IPS-18a (cell line): ENCODE measurements around the gene NLK.
"Not testable (repeated sequence)": the region's sequence is repeated elsewhere in the genome, so short reads cannot be mapped to it uniquely, and the experiment has no call there.

Experiments used
- H3K27ac ChIP-seq: one replicate; pipeline ENCODE4 v1.5.1; 2013; ENCODE audit warnings: low read length
- H3K27me3 ChIP-seq: one replicate; pipeline ENCODE4 v1.6.1; 2013; ENCODE audit warnings: mild to moderate bottlenecking, low read length; ENCODE audit not compliant: control insufficient read depth, insufficient read depth
- H3K36me3 ChIP-seq: one replicate; pipeline ENCODE4 v1.6.1; 2013; ENCODE audit warnings: low read depth, low read length; ENCODE audit not compliant: control insufficient read depth
- H3K4me1 ChIP-seq: one replicate; pipeline ENCODE4 v1.6.1; 2013; ENCODE audit warnings: low read depth, low read length; ENCODE audit not compliant: control insufficient read depth
- H3K4me3 ChIP-seq: one replicate; pipeline ENCODE4 v1.5.1; 2013; ENCODE audit warnings: low read length
- H3K9ac ChIP-seq: one replicate; pipeline ENCODE4 v1.6.1; 2013; ENCODE audit warnings: mild to moderate bottlenecking, low read length, moderate library complexity
- H3K9me3 ChIP-seq: one replicate; pipeline ENCODE4 v1.6.1; 2013; ENCODE audit warnings: low read depth, low read length; ENCODE audit not compliant: control insufficient read depth

The NLK gene

GRCh38 chr17:28185658-28186057, 143.2 kb downstream of the NLK start:
- H3K36me3 ChIP-seq, result peaks cover 10% of the 10 kb centered on the region

GRCh38 chr17:28186472-28186871, 144.0 kb downstream of the NLK start:
- H3K36me3 ChIP-seq, result peaks cover 14% of the 10 kb centered on the region
- not testable (repeated sequence) for H3K9ac ChIP-seq, H3K4me1 ChIP-seq, H3K27ac ChIP-seq, H3K9me3 ChIP-seq, H3K27me3 ChIP-seq, H3K4me3 ChIP-seq

More at GRCh38 chr17:28185658-28186057, 143.2 kb downstream of the NLK start:
- Histone ChIP-seq H3K27ac (no peak overlapping the region), H3K4me1 (no peaks in the 10 kb centered on the region), H3K4me3 (no peak overlapping the region), H3K9me3 (no peaks in the 10 kb centered on the region), H3K27me3 (no peaks in the 10 kb centered on the region), H3K9ac (no peak overlapping the region)

DNA sequence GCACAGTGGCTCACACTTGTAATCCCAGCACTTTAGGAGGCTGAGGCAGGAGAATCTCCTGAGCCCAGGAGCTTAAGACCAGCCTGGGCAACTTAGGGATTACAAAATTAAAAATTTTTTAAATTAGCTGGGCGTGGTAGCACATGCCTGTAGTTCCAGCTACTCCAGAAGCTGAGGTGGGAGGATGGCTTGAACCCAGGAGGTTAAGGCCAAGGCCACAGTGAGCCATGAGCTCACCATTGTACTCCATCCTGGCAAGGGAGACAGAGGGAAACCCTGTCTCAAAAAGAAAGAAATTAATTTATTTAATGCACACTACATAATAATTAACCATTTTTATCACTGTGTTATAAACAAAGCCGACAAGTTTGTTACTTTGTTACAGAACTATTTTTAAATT, 145.5 kb downstream of the NLK start:
- Histone ChIP-seq H3K9ac (no peak overlapping the region), H3K9me3 (no peaks in the 10 kb centered on the region), H3K4me1 (no peaks in the 10 kb centered on the region), H3K36me3 (peaks cover 19% of the 10 kb centered on the region), H3K27me3 (no peaks in the 10 kb centered on the region), H3K4me3 (no peak overlapping the region), H3K27ac (no peak overlapping the region)

- Histone ChIP-seq H3K9me3 (no peaks in the 10 kb centered on the region), H3K27ac (no peak overlapping the region), H3K27me3 (no peaks in the 10 kb centered on the region), H3K36me3 (peaks cover 22% of the 10 kb centered on the region), H3K4me1 (no peaks in the 10 kb centered on the region), H3K9ac (no peak overlapping the region), H3K4me3 (no peak overlapping the region)
These were observed 146.4 kb downstream of the NLK start for GRCh38 chr17:28188841-28189263.

DNA sequence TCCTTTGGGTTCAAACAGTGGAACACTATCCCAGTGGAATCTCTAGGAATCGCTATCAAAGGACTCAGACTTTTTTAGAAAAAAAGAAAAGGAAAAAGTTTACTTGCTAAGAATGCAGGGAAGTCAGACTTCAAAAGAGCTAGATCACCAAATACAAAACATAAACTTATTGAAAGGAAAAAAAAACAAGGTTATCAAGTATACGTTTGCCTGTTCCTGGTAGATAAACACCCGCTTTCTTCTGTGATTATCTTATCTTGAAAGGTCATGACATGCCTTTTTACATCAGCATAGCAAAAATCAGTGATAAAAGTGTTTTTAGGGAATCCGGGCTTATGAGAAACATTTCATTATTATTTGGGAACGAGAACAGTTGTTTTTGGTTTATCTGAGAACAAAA, 147.2 kb downstream of the NLK start:
- no peak overlapping the region for H3K4me3 ChIP-seq
- H3K9ac ChIP-seq, result no peak overlapping the region
- no peaks in the 10 kb centered on the region for H3K9me3 ChIP-seq
- no peak overlapping the region for H3K27ac ChIP-seq
- H3K36me3 ChIP-seq, result peaks cover 26% of the 10 kb centered on the region
- H3K4me1 ChIP-seq, result no peaks in the 10 kb centered on the region
- no peaks in the 10 kb centered on the region for H3K27me3 ChIP-seq

GRCh38 chr17:28191018-28191417, 148.5 kb downstream of the NLK start:
- Histone ChIP-seq H3K27ac (no peak overlapping the region), H3K27me3 (no peaks in the 10 kb centered on the region), H3K9me3 (no peaks in the 10 kb centered on the region), H3K9ac (no peak overlapping the region), H3K4me3 (no peak overlapping the region), H3K36me3 (peaks cover 27% of the 10 kb centered on the region), H3K4me1 (no peaks in the 10 kb centered on the region)

GRCh38 chr17:28193241-28193640, 150.8 kb downstream of the NLK start:
- no peak overlapping the region for H3K27ac ChIP-seq
- H3K27me3 ChIP-seq, result no peaks in the 10 kb centered on the region
- H3K9me3 ChIP-seq, result no peaks in the 10 kb centered on the region
- H3K4me3 ChIP-seq, result no peak overlapping the region
- H3K9ac ChIP-seq, result no peak overlapping the region
- H3K36me3 ChIP-seq, result peaks cover 23% of the 10 kb centered on the region
- H3K4me1 ChIP-seq, result no peaks in the 10 kb centered on the region

- no peaks in the 10 kb centered on the region for H3K27me3 ChIP-seq
- H3K36me3 ChIP-seq, result peaks cover 23% of the 10 kb centered on the region
- H3K4me3 ChIP-seq, result no peak overlapping the region
- H3K9ac ChIP-seq, result no peak overlapping the region
- H3K27ac ChIP-seq, result no peak overlapping the region
- no peaks in the 10 kb centered on the region for H3K4me1 ChIP-seq
- no peaks in the 10 kb centered on the region for H3K9me3 ChIP-seq
These were observed 151.9 kb downstream of the NLK start for GRCh38 chr17:28194382-28194781.

GRCh38 chr17:28196636-28197035, 154.2 kb downstream of the NLK start:
- Histone ChIP-seq H3K9ac (no peak overlapping the region), H3K36me3 (peaks cover 17% of the 10 kb centered on the region), H3K27me3 (no peaks in the 10 kb centered on the region), H3K27ac (no peak overlapping the region), H3K9me3 (no peaks in the 10 kb centered on the region), H3K4me1 (no peaks in the 10 kb centered on the region), H3K4me3 (no peak overlapping the region)

GRCh38 chr17:28199115-28199514, 156.6 kb downstream of the NLK start:
- Histone ChIP-seq H3K27me3 (no peaks in the 10 kb centered on the region), H3K4me3 (no peak overlapping the region), H3K36me3 (peaks cover 11% of the 10 kb centered on the region), H3K9me3 (no peaks in the 10 kb centered on the region), H3K27ac (no peak overlapping the region), H3K4me1 (no peaks in the 10 kb centered on the region), H3K9ac (no peak overlapping the region)

- no peaks in the 10 kb centered on the region for H3K27me3 ChIP-seq
- no peaks in the 10 kb centered on the region for H3K4me1 ChIP-seq
- no peak overlapping the region for H3K9ac ChIP-seq
- peaks cover 6% of the 10 kb centered on the region for H3K36me3 ChIP-seq
- H3K9me3 ChIP-seq, result no peaks in the 10 kb centered on the region
- H3K27ac ChIP-seq, result no peak overlapping the region
- H3K4me3 ChIP-seq, result no peak overlapping the region
These were observed 157.3 kb downstream of the NLK start for GRCh38 chr17:28199728-28200127.

DNA sequence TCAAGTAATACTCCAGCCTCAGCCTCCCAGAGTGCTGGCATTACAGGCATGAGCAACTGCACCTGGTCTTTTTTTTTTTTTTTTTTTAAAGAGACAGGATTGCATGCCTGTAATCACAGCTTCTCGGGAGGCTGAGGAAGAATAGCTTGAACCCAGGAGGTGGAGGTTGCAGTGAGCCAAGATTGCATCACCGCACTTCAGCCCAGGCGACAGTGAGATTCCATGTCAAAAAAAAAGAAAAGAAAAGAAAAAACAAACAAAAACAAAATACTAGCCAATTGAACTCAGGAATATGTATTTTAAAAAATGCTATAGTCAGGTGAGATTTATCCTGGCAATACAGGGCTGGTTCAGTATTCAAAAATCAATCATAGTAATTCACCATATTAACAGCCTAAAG, 158.8 kb downstream of the NLK start:
- Histone ChIP-seq H3K4me3 (no peak overlapping the region), H3K27ac (no peak overlapping the region)

More for the DNA sequence above, 158.8 kb downstream of the NLK start:
- H3K27me3 ChIP-seq, result no peaks in the 10 kb centered on the region
- no peaks in the 10 kb centered on the region for H3K36me3 ChIP-seq
- H3K4me1 ChIP-seq, result no peaks in the 10 kb centered on the region
- H3K9ac ChIP-seq, result no peak overlapping the region
- no peaks in the 10 kb centered on the region for H3K9me3 ChIP-seq
